Glomerular endothelial cell (primary cell): ENCODE data around the gene C9orf78. TPM values are rescaled to one million over a fixed set of nuclear protein-coding genes. Genes with fewer than 3 reads are reported as not detected.
"Not testable (repeated sequence)": the region's sequence is repeated elsewhere in the genome, so short reads cannot be mapped to it uniquely, and the experiment has no call there.

Source experiments
- DNase-seq: peaks from one replicate; pipeline ENCODE4 v3.0.0-alpha.2; 2011; ENCODE audit warnings: low read depth, low spot score; ENCODE audit errors: extremely low read depth
- total RNA-seq: library from RNA; depleted of rRNA; stranded (reverse); fragments of >200 nt; gene quantifications from 2 replicates; pipeline ENCODE4 v1.2.3, GENCODE V29; 2015

C9orf78 gene
- total RNA-seq, 1 donor from 2014 or later = 58.4 TPM

DNA sequence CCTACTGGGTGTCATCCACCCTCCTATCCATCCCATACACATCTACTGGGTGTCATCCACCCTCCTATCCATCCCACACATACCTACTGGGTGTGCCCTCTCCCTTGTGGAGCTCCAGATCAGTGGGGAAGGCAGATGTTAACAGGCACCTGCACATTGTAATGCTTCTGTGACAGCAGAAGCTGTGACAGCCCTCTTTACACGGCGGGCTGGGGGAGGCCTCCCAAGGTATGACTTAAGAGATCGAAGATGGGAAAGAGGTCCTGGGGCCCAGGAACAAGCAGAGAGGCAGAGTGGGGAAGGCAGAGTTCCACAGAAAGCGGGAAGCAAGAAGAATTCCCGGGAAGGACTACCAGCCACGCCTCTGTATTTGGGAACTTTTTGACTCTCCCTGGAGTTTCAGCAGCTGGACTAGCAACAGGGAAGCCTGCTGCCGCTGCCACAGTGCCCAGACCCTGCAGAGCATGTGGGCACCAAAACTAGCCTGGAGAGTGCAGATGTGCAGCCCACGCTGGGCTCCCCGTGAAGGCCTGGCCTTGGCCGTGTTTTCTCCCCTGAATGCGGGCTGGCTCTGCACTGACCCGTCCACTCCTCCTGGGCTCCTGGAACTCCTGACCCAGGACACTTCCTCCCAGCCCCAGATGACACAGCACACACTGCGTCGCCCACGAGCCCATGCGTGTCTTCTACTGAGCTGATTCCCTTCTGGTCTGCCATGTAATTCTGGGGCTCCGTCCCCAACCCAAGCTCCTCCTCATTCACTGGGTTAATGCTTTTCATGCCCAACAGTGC is 20.4 kb downstream of the C9orf78 start:
- DNase-seq = no peak

DNA sequence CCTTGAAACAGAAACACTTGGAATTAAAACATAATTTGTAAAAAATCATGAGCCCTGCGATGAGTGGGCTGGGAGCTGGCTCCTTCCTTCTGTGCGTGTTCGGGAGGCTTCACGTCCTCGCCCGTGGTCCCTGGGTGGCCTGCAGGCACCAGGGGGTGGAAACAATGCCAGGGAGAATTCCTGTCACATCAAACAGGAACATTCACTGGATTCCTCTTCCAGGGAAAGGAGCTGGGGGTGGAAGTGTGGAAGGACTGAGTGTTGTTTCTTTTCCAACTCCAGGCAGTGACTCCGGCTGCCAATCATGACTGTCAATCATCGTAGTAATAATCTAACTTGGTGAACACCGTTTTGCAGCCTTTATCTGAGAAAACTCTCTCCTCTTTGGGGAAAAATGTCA is 21.4 kb downstream of the C9orf78 start:
- no peak for DNase-seq

DNA sequence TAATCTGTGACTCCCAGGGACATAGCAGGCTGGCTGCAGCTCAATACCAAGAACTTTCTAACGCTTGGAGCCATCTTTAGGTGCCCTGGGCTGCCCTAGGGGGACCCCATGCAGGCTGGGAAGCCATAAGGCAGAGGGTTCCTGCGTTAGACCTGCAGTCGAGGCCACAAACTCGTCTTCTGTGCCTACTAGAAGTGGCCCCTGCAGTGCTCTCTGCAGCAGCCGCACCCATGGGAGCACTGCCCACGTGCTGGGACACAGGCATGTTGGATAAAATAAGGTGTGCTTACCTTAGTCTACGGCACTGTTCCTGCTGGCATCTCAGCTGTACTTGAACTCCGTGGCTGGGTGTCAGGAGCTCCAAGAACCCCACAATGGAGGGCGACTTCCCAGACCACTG is 22.7 kb downstream of the C9orf78 start:
- DNase-seq = no peak

DNA sequence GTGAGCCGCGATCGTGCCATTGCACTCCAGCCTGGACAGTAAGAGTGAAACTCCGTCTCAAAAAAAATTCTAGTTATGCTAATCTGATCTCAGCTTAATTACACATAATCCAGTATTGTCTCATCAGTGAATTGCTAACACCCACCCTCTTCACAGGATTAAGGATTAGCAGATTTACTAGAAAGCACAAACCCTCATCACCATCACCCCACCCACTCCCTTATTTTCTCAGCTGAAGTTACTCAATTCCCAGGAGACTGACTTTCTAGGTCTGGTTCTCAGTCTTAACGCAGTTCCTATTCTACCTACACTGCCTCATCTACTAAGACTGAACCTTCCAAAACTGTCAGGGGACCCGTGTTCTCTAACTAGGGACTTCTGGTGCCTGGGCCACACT is 23.1 kb downstream of the C9orf78 start:
- no peak for DNase-seq

DNA sequence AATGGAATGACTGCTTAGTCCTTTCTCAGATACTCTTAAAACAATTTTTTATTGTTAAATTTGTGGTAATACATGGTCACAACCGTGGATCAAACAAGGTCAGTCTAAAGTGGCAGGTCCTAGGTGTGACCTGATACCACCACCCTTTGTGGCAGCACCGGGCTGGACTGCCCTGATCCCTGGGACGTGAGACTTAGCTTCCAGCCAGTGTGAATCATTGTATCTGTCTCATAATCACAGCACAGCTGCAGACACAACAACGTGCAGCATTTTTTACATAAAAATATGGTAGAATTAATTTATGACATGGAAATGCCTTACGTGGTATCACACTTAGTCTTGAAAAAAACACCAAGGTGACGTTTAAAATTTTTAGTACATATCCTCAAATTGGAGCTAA is 24.3 kb downstream of the C9orf78 start:
- no peak for DNase-seq

DNA sequence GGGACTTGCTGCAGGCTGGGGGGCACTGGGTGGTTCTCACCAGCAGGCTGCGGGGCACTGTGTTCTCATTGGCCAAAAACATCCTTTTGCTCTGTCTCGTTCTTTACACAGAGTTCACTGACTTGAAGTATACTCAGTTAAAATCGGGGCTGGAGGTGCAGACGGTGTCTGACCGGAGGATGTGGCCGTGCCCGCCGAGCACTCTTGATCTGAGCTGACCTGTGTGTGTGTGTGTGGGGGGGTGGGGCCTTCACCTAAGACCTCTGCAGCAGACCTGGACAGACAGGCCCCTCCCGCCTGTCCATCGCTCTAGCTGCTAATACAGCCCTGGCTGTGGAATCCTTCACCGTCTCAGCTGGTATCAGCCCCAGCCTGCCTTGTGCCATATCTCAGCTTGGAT is 25.0 kb downstream of the C9orf78 start:
- DNase-seq = no peak

DNA sequence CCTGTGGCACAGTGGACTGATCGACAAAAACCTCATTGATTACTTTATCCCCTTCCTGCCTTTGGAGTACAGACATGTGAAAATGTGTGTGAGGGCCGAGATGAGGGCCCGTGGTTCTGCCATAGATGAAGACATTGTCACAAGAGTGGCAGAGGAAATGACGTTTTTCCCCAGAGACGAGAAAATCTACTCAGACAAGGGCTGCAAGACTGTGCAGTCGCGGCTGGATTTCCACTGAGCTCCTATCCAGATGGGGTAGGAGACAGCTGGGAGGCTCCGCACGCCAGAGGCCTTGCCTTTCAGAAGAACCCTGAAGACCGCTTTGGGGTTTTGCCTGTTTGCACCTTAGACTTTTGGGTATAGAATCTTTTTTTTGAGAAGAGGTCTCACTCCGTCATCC is 25.7 kb downstream of the C9orf78 start:
- no peak for DNase-seq

DNA sequence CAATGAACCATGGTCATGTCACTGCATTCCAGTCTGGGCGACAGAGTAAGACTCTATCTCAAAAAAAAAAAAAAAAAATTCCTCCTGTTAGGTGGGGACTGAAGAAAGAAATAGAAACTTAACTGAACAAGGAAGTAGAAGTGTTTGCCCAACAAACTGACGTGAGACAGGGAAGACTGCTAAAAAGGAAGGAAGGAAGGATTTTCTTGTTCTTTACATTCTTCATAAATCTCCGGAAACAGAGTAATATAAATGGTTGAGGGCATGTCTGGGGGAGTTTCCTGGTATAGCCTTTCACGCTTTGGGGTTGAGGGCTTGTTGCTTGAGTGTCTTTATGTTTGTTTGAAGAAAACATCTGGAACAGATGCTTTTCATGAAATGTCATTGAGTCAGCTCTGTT is 29.0 kb downstream of the C9orf78 start:
- DNase-seq = no peak

DNA sequence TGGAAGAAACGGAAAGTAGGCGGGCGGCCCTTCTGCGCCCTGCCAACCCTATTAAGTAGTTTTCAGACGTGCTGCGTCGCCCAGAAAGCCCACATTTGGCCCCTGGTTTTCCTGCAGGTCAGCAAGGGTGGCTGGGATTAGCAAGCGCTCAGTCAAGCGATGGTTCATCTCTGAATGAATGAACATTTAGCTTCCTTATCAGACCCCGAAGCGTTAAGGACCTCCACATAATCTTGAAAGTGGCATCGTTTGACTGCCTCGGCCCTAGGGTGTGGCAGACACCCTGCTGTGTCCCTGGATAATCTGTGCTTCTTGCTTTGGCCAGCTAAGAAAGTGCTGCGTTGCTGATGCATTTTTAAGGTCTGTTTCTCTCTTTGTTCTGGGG is 31.4 kb downstream of the C9orf78 start:
- DNase-seq = no peak

DNA sequence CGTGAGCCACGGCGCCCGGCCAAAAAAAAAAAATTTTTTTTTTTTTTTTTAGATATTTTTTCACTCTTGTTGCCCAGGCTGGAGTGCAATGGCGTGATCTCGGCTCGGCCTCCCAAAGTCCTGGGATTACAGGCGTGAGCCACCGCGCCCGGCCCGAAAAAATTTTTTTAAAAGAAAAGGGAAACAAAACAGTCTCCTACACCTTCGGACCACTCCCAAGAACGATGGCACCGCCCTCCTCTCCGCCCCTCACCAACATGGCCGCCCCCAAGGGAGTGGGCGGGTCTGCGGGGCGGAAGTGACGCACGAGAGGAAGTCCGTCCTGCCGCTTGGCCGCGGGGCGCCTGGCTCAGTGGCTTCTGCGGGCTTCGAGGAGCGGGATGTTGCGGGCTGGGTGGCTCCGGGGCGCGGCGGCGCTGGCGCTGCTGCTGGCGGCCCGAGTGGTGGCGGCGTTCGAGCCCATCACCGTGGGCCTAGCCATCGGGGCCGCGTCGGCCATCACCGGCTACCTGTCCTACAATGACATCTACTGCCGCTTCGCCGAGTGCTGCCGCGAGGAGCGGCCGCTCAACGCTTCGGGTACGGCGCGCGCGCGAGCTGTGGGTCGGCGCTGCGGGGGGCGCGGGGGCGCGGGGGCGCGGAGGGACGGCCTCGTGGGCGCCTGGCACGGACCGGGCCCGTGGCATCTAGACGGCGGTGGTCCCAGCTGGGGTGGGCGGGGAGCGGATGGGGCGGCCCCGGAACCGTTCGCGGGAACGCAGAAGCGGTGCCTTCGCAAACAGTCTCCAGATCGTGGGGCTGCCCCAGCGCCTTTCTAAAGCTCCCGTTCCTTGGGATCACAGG is 32.0 kb downstream of the C9orf78 start, which contains the start of gene TOR1B:
TOR1B (plus strand) TSS at position 352 of the 843 bp plus-strand sequence; CDS start at position 381, 29 bp downstream.
- peak; percentile 29 for DNase-seq

DNA sequence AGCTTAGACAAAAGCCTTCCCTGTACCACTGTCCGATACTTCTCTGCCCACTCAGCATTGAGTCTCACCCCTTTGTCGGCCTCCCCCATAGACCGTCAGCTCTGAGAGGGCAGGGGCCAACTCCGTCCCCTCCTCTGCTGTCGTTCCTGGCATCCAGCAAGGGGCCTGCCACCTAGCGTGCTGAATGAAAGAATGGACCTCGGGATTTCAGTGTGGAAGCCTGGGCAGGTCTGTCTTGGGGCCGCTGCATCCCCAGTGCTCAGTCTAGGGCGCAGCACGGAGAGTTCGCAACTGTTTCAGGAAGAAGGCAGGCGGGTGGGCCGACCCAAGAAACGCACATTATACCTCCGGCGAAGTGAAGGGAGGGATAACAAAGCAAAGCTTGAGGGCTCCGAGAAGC is 33.6 kb downstream of the C9orf78 start:
- no peak for DNase-seq

DNA sequence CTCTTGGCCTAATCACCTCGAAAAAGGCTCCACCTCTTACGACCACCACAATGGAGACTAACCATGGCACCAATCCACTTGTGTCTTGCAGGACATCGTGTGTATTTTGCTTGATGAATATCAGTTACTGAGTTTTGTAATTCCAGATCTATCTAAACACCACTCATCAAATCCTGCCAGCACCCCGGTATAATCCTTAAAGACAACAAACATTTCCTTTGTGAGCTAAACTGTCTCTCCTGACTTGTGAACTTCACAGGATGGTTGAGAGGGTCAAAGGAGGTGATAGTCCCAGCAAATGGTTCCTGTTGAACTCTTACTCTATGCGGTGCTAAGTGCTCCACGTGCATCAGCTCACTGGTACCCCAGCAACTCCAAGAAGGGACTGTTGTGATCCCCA is 36.1 kb downstream of the C9orf78 start:
- no peak for DNase-seq

DNA sequence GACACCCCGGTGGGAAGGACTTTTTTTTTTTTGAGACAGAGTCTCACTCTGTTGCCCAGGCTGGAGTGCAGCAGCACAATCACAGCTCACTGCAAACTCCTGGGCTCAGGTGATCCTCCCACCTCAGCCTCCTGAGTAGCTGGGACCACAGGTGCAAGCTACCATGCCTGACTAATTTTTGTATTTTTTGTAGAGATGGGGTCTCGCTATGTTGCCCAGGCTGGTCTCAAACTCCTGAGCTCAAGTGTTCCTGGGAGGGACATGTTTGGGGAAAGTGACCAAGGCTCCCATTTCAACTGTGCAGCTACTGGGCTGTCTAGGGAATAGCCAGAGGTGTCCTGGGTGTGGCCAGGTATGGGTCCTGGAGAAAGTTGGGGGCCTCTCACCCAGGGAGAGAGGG is 39.0 kb downstream of the C9orf78 start:
- DNase-seq = not testable (repeated sequence)

DNA sequence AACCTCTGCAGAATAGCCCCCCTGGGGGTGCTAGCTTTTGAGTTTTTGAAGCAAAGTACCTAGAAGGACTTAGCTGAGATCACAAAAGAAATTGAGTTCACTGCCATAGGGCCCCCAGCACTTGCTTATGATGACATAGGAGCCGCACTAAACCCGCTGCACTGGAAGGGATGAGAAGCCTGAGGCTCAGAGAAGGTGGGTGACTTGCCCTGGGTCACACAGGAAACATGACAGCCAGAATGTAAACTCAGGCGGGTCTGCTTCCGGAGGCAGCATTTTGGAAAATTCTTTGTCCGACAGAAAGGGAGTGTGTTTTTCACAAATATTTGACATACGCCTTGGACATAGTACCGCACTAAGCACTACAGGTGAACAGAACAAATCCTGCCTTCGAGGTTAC is 40.5 kb downstream of the C9orf78 start:
- DNase-seq = no peak

DNA sequence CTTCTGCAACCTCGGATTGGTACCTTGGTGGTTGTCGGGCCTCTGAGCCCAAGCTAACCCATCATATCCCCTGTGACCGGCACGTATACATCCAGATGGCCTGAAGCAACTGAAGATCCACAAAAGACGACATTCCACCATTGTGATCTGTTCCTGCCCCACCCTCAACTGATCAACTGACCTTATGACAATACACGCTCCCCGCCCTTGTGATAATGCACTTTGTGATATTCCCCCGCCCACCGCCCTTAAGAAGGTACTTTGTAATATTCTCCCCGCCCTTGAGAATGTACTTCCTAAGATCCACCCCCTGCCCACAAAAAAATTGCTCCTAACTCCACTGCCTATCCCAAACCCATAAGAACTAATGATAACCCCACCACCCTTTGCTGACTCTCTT is 48.6 kb downstream of the C9orf78 start:
- DNase-seq = no peak

DNA sequence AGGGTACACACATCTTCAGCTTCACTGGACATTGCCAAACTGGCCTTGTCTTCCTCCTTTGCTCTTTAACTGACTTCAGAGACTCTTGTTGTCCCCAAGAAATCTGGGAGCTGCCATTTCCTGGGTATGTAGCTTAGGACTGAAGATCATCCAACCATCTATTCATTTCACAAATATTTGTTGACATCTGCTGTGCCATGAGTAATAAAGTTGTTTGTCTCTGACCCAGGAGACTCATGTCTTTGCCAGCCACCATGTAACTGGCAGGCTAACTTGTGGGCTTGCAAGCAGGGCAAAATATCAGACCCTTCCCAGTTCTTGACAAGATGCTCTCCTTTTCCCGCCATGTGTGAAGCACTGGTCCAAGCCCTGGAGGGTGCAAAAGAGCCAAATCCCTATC is 49.2 kb downstream of the C9orf78 start:
- DNase-seq = no peak

DNA sequence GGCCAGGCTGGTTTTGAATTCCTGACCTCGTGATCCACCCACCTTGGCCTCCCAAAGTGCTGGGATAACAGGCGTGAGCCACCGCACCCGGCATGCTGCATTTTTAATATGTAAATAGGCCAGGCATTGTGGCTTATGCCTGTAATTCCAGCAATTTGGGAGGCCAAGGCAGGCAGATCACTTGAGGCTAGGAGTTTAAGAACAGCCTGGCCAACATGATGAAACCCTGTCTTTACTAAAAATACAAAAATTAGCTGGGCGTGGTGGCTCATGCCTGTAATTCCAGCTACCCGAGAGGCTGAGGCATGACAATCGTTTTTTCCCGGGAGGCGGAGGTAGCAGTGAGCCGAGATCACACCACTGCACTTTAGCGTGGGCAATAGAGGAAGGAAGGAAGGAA is 50.1 kb downstream of the C9orf78 start:
- DNase-seq = not testable (repeated sequence)

DNA sequence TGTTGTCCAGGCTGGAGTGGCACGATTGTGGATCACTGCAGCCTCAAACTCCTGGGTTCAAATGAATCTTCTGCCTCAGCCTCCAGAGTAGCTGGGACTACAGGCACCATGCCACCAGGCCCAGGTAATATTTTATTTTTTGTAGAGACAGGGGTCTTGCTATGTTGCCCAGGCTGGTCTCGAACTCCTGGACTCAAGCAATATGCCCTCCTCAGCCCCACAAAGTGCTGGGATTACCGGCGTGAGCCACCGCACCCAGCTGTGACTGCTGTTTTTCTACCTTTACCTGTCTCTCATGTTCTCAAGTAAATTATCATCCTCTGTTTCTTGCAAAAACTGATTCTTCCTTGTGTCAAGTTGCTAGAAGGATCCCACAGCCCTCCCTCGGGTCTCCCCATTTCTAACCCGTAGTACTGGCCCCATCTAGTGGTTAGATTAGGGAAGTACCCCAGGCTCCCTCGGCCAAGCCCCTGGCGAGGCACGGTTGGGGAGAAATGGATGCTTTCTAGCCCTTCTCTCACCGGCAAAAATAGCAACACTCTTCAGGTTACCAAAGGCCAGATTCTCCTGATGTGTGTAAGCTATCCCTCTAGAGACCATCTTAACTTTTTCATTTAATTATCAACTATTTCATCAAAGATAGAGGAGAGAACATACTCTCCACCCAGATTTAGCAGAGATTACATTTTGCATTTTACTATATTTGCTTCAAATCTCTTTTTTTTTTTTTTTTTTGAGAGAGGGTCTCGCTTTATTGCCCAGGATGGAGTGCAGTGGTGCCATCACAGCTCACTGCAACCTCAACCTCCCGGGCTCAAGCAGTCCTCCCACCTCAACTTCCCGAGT is 51.3 kb downstream of the C9orf78 start:
- DNase-seq = no peak

DNA sequence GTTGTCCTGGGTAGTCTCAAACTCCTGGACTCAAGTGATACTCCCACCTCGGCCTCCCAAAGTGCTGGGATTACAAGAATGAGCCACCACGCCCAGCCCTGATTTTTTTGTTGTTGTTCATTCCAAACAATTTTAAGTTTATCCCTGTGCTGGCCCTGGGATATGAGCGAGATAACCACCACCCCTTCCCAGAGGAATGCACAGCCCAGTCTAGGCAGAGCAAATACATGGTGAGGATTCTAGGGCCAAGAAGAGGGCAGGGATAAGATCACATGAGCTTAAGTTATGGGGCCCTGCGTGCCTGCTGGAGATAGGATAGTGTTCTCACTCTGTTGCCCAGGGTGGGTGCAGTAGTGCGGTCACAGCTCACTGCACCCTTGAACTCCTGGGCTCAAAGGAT is 53.1 kb downstream of the C9orf78 start:
- DNase-seq = no peak

DNA sequence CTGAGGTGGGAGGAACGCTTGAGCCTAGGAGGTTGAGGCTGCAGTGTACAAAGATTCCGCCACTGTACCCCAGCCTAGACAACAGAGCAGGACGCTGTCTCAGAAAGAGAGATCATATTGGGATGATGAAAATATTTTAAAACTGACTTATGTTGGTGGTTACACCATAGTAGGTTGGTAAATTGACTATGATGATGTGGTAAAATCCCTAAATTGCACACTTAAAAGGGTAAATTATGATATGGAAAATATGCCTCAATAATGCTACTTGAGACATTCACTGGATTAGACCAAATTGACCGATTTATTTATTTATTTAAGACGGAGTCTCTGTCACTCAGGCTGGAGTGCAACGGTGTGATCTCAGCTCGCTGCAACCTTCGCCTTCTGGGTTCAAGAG is 53.9 kb downstream of the C9orf78 start:
- no peak for DNase-seq

DNA sequence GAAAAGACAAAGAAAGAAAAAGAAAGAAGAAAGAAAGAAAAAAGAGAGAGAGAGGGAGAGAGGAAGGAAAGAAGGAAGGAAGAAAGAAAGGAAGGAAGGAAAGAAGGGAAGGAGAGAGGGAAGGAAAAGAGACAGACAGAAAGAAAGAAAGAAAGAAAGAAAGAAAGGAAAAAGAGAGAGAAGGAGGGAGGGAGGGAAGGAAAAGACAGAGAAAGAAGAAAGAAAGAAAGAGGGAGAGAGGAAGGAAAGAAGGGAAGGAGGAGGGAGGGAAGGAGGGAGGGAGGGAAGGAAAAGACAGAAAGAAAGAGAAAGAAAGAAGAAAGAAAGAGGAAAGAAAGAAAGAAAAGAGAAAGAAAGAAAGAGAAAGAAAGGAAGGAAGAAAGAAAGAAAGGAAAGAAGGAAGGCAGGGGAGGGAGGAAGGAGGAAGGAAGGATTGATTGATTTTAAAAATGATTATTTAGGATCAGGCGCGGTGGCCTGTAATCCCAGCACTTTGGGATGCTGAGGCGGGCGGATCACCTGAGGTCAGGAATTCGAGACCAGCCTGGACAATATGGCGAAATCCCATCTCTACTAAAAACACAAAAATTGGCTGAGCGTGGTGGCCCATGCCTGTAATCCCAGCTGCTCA is 55.4 kb downstream of the C9orf78 start:
- no peak for DNase-seq
